Parathyroid adenoma (tissue), 2 donors: ENCODE measurements around the gene KIF1A.
"Not testable (repeated sequence)": the region's sequence is repeated elsewhere in the genome, so short reads cannot be mapped to it uniquely, and the experiment has no call there.

Experiments used
- H2AFZ ChIP-seq: fragments of 300-600 bp; sonication (generic); one replicate; pipeline ENCODE4 v1.7.0; 2017; ENCODE audit warnings: antibody characterized with exemption, mild to moderate bottlenecking
- H3K27ac ChIP-seq: fragments of 300-600 bp; sonication (generic); one replicate; pipeline ENCODE4 v1.7.0; 2017
- H3K27me3 ChIP-seq: fragments of 300-600 bp; sonication (generic); one replicate; pipeline ENCODE4 v1.7.0; 2017; ENCODE audit warnings: low read length; ENCODE audit not compliant: control insufficient read depth, insufficient read depth
- H3K36me3 ChIP-seq: fragments of 300-600 bp; sonication (generic); one replicate; pipeline ENCODE4 v1.7.0; 2017; ENCODE audit warnings: low read length; ENCODE audit not compliant: control insufficient read depth, insufficient read depth
- H3K4me1 ChIP-seq: fragments of 300-600 bp; sonication (generic); one replicate; pipeline ENCODE4 v1.7.0; 2017; ENCODE audit warnings: control low read depth
- H3K4me2 ChIP-seq: fragments of 300-600 bp; sonication (generic); one replicate; pipeline ENCODE4 v1.7.0; 2017; ENCODE audit warnings: low read length
- H3K4me3 ChIP-seq: fragments of 300-600 bp; sonication (generic); one replicate; pipeline ENCODE4 v1.7.0; 2017; ENCODE audit warnings: low read depth, low read length
- H3K79me2 ChIP-seq: fragments of 300-600 bp; sonication (generic); one replicate; pipeline ENCODE4 v1.7.0; 2017; ENCODE audit warnings: control low read depth
- H3K9ac ChIP-seq: fragments of 300-600 bp; sonication (generic); one replicate; pipeline ENCODE4 v1.7.0; 2017; ENCODE audit warnings: mild to moderate bottlenecking
- H3K9me3 ChIP-seq: fragments of 300-600 bp; sonication (generic); one replicate; pipeline ENCODE4 v1.7.0; 2017; ENCODE audit warnings: low read length; ENCODE audit not compliant: control insufficient read depth
- CTCF ChIP-seq: fragments of 300-600 bp; sonication (generic); IDR thresholded peaks from one replicate; pipeline ENCODE4 v1.7.0; 2017; ENCODE audit warnings: antibody characterized with exemption, mild to moderate bottlenecking
- donor health status: primary hyperparathyroidism.

KIF1A gene

GRCh38 chr2:240781471-240782220 is 38.4 kb downstream of the KIF1A start:
- H3K27ac ChIP-seq: no peak overlapping the region
- H3K27me3 ChIP-seq: no peaks in the 10 kb centered on the region
- no peaks in the 10 kb centered on the region for H3K9me3 ChIP-seq
- no peak overlapping the region for H2AFZ ChIP-seq
- H3K9ac ChIP-seq: no peak overlapping the region
- no peak for TF ChIP-seq CTCF
- H3K79me2 ChIP-seq: no peaks in the 10 kb centered on the region
- H3K4me2 ChIP-seq: no peak overlapping the region
- no peak overlapping the region for H3K4me3 ChIP-seq
- H3K4me1 ChIP-seq: no peaks in the 10 kb centered on the region
- H3K36me3 ChIP-seq: no peaks in the 10 kb centered on the region

DNA sequence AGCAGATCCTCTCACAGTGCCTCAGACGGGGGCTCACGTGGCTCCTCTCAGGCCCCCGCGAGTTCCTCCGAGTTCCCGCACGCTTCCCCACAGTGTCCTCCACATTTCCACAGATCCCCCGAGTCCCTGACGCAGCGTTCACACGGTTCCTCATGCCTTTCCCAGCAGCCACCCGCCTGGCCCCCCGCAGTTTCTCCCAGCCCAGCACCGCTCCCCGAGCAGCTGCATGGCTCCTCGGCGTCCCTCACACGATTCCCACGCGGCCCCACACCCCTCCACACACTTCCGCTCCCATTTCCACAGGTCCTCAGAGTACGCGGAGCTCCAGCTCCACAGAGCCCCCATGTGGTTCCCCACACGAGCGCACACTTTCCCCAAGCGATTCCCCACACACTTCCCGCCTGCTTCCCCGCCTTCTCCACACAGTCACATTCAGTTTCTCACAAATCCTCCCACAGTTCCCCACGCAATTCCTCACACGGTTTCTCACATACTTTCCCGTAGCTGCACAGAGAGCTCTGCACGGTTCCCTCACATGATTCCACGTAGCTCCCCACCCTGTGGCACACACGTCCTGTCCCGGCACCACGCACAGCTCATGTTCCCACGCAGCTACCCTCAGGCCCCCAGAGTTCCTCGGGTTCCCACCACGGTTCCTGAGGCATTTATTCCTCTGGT is 39.9 kb downstream of the KIF1A start:
- no peaks in the 10 kb centered on the region for H3K4me1 ChIP-seq
- no peaks in the 10 kb centered on the region for H3K36me3 ChIP-seq
- H3K4me3 ChIP-seq: no peak overlapping the region
- H3K27me3 ChIP-seq: no peaks in the 10 kb centered on the region
- no peaks in the 10 kb centered on the region for H3K79me2 ChIP-seq
- no peak overlapping the region for H3K27ac ChIP-seq
- no peak overlapping the region for H2AFZ ChIP-seq
- no peak overlapping the region for H3K4me2 ChIP-seq
- no peak overlapping the region for H3K9ac ChIP-seq
- no peak for TF ChIP-seq CTCF
- H3K9me3 ChIP-seq: no peaks in the 10 kb centered on the region

DNA sequence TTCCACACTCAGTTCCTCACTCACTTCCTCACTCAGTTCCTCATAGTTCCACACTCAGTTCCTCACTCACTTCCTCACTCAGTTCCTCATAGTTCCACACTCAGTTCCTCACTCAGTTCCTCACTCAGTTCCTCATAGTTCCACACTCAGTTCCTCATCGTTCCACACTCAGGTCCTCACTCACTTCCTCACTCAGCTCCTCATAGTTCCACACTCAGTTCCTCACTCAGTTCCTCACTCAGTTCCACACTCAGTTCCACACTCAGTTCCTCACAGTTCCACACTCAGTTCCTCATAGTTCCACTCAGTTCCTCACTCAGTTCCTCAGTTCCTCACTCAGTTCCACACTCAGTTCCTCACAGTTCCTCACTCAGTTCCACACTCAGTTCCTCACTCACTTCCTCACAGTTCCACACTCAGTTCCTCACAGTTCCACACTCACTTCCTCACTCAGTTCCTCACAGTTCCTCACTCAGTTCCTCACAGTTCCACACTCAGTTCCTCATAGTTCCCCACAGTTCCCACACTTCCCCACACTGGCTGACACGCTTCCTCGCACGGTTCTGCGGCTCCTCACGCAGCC is 40.7 kb downstream of the KIF1A start:
- not testable (repeated sequence) for H3K4me1 ChIP-seq, H3K4me3 ChIP-seq, H3K4me2 ChIP-seq, H3K79me2 ChIP-seq, H3K27ac ChIP-seq, H3K27me3 ChIP-seq, H3K9ac ChIP-seq, H3K9me3 ChIP-seq, H3K36me3 ChIP-seq, H2AFZ ChIP-seq

DNA sequence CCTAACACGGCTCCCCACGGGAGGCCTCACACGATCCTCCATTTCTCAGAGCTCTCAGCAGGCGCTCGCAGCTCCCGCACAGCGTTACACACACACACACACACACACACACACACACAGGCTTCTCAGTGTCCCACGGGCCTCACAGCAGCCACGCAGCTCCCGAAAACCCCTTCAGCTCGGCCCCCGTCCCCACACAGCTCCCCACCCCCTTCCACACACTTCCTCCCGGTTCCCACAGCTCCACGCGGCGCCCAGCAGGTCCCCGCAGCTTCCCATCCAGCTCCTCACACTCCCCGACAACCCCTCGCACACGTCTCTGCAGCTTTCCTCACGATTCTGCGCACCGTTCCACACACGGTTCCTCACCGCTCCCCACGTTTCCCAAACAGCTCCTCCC is 41.6 kb downstream of the KIF1A start:
- TF ChIP-seq CTCF: no peak
- no peaks in the 10 kb centered on the region for H3K79me2 ChIP-seq
- H3K27me3 ChIP-seq: no peaks in the 10 kb centered on the region
- H3K9ac ChIP-seq: no peak overlapping the region
- no peak overlapping the region for H2AFZ ChIP-seq
- no peak overlapping the region for H3K4me2 ChIP-seq
- no peaks in the 10 kb centered on the region for H3K4me1 ChIP-seq
- no peak overlapping the region for H3K27ac ChIP-seq
- no peaks in the 10 kb centered on the region for H3K9me3 ChIP-seq
- no peaks in the 10 kb centered on the region for H3K36me3 ChIP-seq
- H3K4me3 ChIP-seq: no peak overlapping the region

DNA sequence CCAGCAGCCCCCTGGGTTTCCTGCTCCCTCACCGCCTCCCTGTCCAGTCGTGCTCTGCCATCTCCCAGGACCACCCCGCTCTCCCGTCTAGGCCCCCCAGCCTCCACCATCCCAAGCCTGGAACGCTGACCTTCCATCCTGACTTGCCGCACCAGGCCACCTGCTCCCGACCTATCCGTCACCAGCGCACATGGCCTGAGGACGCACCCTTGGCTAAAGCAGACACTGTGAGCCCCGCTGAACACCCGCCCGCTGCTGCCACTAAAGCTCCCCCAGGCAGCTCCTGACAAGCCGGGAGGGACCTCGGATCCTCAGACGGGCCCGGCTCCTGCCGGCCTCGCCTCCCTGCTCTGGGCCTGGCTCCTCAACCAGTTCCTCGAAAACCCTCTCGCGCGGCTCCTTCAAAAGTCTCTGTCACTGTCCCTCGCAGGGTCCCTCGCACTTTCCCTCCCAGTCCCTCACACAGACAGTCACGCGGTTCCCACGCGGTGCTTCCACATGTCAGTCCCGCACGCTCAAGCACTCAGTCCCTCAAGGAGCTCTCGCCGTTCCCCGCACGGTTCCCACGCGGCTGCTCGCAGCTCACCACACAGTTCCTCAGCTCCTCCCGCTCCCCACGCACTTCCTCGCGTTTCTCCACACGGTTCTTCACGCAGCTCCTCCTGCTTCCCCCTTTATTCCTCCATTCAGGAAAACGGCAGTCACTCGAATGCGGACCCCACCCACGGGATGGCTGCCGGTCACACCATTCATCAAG is 42.4 kb downstream of the KIF1A start:
- no peak for TF ChIP-seq CTCF
- no peaks in the 10 kb centered on the region for H3K36me3 ChIP-seq
- no peak overlapping the region for H3K4me3 ChIP-seq
- no peaks in the 10 kb centered on the region for H3K9me3 ChIP-seq
- H3K79me2 ChIP-seq: no peaks in the 10 kb centered on the region
- H3K27me3 ChIP-seq: no peaks in the 10 kb centered on the region
- no peak overlapping the region for H3K9ac ChIP-seq
- no peak overlapping the region for H3K27ac ChIP-seq
- no peak overlapping the region for H2AFZ ChIP-seq
- no peaks in the 10 kb centered on the region for H3K4me1 ChIP-seq
- no peak overlapping the region for H3K4me2 ChIP-seq
